Panc1 (cell line): ENCODE data around the gene NUDT13. TPM values are rescaled to one million over a fixed set of nuclear protein-coding genes. Genes with fewer than 3 reads are reported as not detected.
A peak's percentile ranks its signal among the peaks of the same experiment; 100 is the strongest.

Experiments used
- ATAC-seq: fragments of 200-7000 bp; cut with Tn5 transposase; 2 replicates; pipeline ENCODE4 v1.9.1; 2020; ENCODE audit warnings: mild to moderate bottlenecking, moderate library complexity
- BruUV-seq: library from RNA; stranded (reverse); fragments of 400-500 nt; replicated peaks from 2 replicates; lab custom pipeline; 2021; lab: Mats Ljungman, UMichigan
- CTCF ChIA-PET: fragments of 300-600 bp; sonication (Branson Sonifier 250); formaldehyde crosslinking; loops from one replicate; lab custom pipeline; 2022; ENCODE audit warnings: antibody characterized with exemption; lab: Charles Lee
- POLR2A ChIA-PET: fragments of 300-600 bp; sonication (Branson Sonifier 250); formaldehyde crosslinking; loops from one replicate; lab custom pipeline; 2022; ENCODE audit warnings: antibody characterized with exemption; lab: Charles Lee
- DNase-seq: peaks from one replicate; pipeline ENCODE4 v3.0.0-alpha.2; 2010; ENCODE audit warnings: low read depth, low spot score
- H3K27ac ChIP-seq: 2 replicates; pipeline ENCODE4 v1.5.1; 2011; ENCODE audit warnings: mild to moderate bottlenecking, low read length, inconsistent platforms
- H3K27me3 ChIP-seq: fragments of 200-500 bp; sonication (Bioruptor generic); 2 replicates; pipeline ENCODE4 v1.6.0; 2014; ENCODE audit warnings: low read length, inconsistent platforms; ENCODE audit not compliant: control insufficient read depth, insufficient read depth
- H3K36me3 ChIP-seq: fragments of 200-500 bp; sonication (Bioruptor generic); 2 replicates; pipeline ENCODE4 v1.5.1; 2014; ENCODE audit warnings: inconsistent platforms, mild to moderate bottlenecking, low read length, moderate library complexity; ENCODE audit not compliant: control insufficient read depth, insufficient read depth
- H3K4me1 ChIP-seq: 2 replicates; pipeline ENCODE4 v1.5.1; 2011; ENCODE audit warnings: inconsistent platforms, mild to moderate bottlenecking, low read length, moderate library complexity; ENCODE audit not compliant: control insufficient read depth, insufficient read depth
- H3K4me3 ChIP-seq, 2 experiments: 2 replicates each; pipeline ENCODE4 v1.5.1; 2011 to 2012; ENCODE audit warnings: low read depth in 2 of 2, low read length in 2 of 2, mild to moderate bottlenecking in 2 of 2, inconsistent platforms in 1 of 2, moderate library complexity in 1 of 2
- H3K9me3 ChIP-seq: fragments of 200-500 bp; sonication (Bioruptor generic); 2 replicates; pipeline ENCODE4 v1.5.1; 2014; ENCODE audit warnings: low read depth, mild to moderate bottlenecking, inconsistent platforms, low read length, moderate library complexity; ENCODE audit not compliant: control insufficient read depth, insufficient read depth
- POLR2AphosphoS5 ChIP-seq: IDR thresholded peaks from 2 replicates; pipeline ENCODE4 v1.6.1; 2012; ENCODE audit warnings: mild to moderate bottlenecking, low read depth, low read length, moderate library complexity
- SIN3A ChIP-seq: IDR thresholded peaks from 2 replicates; pipeline ENCODE4 v1.6.1; 2012; ENCODE audit warnings: low read depth, mild to moderate bottlenecking, low read length, moderate library complexity, borderline replicate concordance; ENCODE audit not compliant: insufficient read depth
- TCF7L2 ChIP-seq: IDR thresholded peaks from 2 replicates; pipeline ENCODE4 v1.6.1; 2011; ENCODE audit warnings: mild to moderate bottlenecking, low read depth, low read length, inconsistent platforms
- in situ Hi-C: cut with HindIII; loops from 2 replicates; pipeline ENCODE4 v1.10.0; 2016; ENCODE audit warnings: low sequenced_read_pairs, low pct_unique_long_range_greater_than_20kb
- intact Hi-C: fragments of 100-400 bp; cut with micrococcal nuclease; formaldehyde crosslinking; loops from one replicate; pipeline ENCODE4 v1.10.0; 2022; ENCODE audit not compliant: unreplicated experiment
- total RNA-seq: library from RNA; stranded (reverse); gene quantifications from one replicate; pipeline ENCODE4 v1.2.1, GENCODE V29; 2021; ENCODE audit not compliant: unreplicated experiment
- TF ChIP-seq, protein P1 (sequence below): fragments of 450-650 bp; IDR thresholded peaks from 2 replicates; pipeline ENCODE4 v1.5.1; 2017; ENCODE audit warnings: mild to moderate bottlenecking
- TF ChIP-seq, protein P2 (sequence below), 2 experiments: IDR thresholded peaks; 2 replicates each; pipeline ENCODE4 v1.6.1; 2011 to 2012; ENCODE audit warnings: low read depth in 2 of 2, control low read depth in 1 of 2, low read length in 1 of 2, mild to moderate bottlenecking in 1 of 2, moderate library complexity in 1 of 2; ENCODE audit not compliant: insufficient read depth in 1 of 2

Gene NUDT13
- total RNA-seq, 1 experiment from 2014 or later = 6.1 TPM

DNA sequence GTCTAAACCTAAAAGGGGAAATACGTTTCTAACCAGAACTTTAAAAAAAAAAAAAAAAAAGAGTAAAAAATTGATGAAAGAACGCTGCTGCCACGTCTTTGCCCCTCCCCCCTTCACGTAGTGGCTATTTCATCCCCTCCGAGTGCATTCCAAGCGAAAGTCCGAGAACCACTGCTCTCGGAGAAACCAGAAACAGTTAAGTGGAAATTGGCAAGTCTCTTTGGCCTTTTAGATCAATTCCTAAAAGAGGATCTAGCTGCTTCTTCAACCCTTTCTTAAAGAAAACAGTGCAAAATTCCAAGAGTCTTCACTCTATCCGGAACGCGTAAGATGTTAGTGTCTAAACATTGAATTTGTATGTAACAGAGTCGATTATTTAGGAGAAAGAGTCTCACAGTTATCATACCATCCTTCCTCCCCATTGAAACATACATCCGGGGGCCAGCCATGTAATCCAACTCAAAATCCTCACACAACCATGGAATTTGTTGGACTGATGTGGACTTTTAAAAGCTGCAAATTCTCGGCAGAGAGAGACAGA is 14.7 kb upstream of the NUDT13 start:
- in situ Hi-C loops = no loop called here
- H3K36me3 ChIP-seq = peaks cover 6% of the 10 kb centered on the region; the same call in 1 of the 2 replicates
- H3K4me1 ChIP-seq = peaks cover 14% of the 10 kb centered on the region
- intact Hi-C loops = loop anchor here (2.0 kb wide), 1 partner anchor 63 kb away; no protein-coding TSS in a partner anchor
- no peaks in the 10 kb centered on the region for H3K9me3 ChIP-seq
- H3K27ac ChIP-seq = peak overlapping the region; percentile 86
- DNase-seq (peak; percentile 39), ATAC-seq (no peak)
- peak overlapping the region; percentile 64 to 87 for H3K4me3 ChIP-seq
- TF ChIP-seq, protein P1, sequence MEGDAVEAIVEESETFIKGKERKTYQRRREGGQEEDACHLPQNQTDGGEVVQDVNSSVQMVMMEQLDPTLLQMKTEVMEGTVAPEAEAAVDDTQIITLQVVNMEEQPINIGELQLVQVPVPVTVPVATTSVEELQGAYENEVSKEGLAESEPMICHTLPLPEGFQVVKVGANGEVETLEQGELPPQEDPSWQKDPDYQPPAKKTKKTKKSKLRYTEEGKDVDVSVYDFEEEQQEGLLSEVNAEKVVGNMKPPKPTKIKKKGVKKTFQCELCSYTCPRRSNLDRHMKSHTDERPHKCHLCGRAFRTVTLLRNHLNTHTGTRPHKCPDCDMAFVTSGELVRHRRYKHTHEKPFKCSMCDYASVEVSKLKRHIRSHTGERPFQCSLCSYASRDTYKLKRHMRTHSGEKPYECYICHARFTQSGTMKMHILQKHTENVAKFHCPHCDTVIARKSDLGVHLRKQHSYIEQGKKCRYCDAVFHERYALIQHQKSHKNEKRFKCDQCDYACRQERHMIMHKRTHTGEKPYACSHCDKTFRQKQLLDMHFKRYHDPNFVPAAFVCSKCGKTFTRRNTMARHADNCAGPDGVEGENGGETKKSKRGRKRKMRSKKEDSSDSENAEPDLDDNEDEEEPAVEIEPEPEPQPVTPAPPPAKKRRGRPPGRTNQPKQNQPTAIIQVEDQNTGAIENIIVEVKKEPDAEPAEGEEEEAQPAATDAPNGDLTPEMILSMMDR = no peak
- TF ChIP-seq TCF7L2 (no peak), SIN3A (no peak), POLR2AphosphoS5 (no peak)
- TF ChIP-seq, protein P2, sequence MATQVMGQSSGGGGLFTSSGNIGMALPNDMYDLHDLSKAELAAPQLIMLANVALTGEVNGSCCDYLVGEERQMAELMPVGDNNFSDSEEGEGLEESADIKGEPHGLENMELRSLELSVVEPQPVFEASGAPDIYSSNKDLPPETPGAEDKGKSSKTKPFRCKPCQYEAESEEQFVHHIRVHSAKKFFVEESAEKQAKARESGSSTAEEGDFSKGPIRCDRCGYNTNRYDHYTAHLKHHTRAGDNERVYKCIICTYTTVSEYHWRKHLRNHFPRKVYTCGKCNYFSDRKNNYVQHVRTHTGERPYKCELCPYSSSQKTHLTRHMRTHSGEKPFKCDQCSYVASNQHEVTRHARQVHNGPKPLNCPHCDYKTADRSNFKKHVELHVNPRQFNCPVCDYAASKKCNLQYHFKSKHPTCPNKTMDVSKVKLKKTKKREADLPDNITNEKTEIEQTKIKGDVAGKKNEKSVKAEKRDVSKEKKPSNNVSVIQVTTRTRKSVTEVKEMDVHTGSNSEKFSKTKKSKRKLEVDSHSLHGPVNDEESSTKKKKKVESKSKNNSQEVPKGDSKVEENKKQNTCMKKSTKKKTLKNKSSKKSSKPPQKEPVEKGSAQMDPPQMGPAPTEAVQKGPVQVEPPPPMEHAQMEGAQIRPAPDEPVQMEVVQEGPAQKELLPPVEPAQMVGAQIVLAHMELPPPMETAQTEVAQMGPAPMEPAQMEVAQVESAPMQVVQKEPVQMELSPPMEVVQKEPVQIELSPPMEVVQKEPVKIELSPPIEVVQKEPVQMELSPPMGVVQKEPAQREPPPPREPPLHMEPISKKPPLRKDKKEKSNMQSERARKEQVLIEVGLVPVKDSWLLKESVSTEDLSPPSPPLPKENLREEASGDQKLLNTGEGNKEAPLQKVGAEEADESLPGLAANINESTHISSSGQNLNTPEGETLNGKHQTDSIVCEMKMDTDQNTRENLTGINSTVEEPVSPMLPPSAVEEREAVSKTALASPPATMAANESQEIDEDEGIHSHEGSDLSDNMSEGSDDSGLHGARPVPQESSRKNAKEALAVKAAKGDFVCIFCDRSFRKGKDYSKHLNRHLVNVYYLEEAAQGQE (IDR thresholded peaks at IDR 0.05; ENCODE audit: insufficient read depth in 1 of 2, low read depth in 2 of 2, low read length in 1 of 2) = no peak
- H3K27me3 ChIP-seq = no peaks in the 10 kb centered on the region
- ChIA-PET CTCF (interaction anchor here (0.7 to 1.2 kb wide), 4 partner anchors 15 to 1085 kb away, joined by 3 to 15 read pairs (median 6); partner anchors contain the start of gene NUDT13), POLR2A (interaction anchor here (0.6 to 2.9 kb wide), 8 partner anchors 9 to 727 kb away, joined by 3 to 10 read pairs (median 6); partner anchors contain the start of gene NUDT13)
- TSS peak; percentile 80 for BruUV-seq

DNA sequence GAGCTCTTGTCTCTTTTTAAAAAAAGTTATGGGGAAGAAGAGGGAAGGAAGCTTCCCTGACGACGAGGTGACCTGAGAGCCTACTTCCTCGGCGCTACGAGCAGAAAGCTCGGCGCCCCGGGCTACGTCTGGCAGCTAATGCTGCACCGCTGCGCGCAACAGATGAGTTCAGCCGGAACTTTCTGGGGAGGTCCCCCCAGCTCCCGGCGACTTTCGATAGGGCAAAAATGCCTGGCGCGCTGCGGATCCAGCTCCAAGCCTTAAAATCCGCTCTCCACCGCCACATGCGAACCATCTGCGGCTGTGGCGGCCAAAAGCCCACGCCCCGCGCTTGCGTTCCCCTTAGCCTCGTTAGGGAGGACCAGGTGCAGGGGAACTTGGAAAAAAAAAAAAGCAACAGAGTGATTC is 14.2 kb upstream of the NUDT13 start:
- POLR2A ChIA-PET = interaction anchor here (0.7 to 2.9 kb wide), 6 partner anchors 9 to 376 kb away, joined by 3 to 10 read pairs (median 6); partner anchors contain the start of gene NUDT13
- H3K4me1 ChIP-seq = peaks cover 14% of the 10 kb centered on the region
- H3K4me3 ChIP-seq = peak overlapping the region; percentile 64 to 87
- in situ Hi-C loops = no loop called here
- no peak for DNase-seq
- no peaks in the 10 kb centered on the region for H3K27me3 ChIP-seq
- no TSS peak for BruUV-seq
- H3K27ac ChIP-seq = peak overlapping the region; percentile 86
- peak; percentile 3; the same call in 1 of the 2 replicates for TF ChIP-seq TCF7L2
- TF ChIP-seq, protein P1 = no peak
- peak; percentile 66 for ATAC-seq
- intact Hi-C loops = loop anchor here (2.0 kb wide), 1 partner anchor 63 kb away; no protein-coding TSS in a partner anchor
- CTCF ChIA-PET = interaction anchor here (0.7 to 1.2 kb wide), 4 partner anchors 15 to 1084 kb away, joined by 3 to 15 read pairs (median 6); partner anchors contain the start of gene NUDT13
- peaks cover 6% of the 10 kb centered on the region; the same call in 1 of the 2 replicates for H3K36me3 ChIP-seq
- no peaks in the 10 kb centered on the region for H3K9me3 ChIP-seq
